GM19193 (cell line): ENCODE data around the gene CRNKL1.

Experiments used
- POLR2A ChIP-seq: IDR thresholded peaks from 4 replicates; pipeline ENCODE4 v1.6.1; 2011; ENCODE audit not compliant: insufficient read depth, insufficient read length; ENCODE audit errors: extremely low read depth

The CRNKL1 gene

GRCh38 chr20:19987046-19987445, 65.2 kb downstream of the CRNKL1 start:
- TF ChIP-seq POLR2A, result no peak

GRCh38 chr20:19986419-19986818, 65.8 kb downstream of the CRNKL1 start:
- TF ChIP-seq POLR2A, result no peak
